GM19463 (cell line): ENCODE measurements around the gene NPTXR.

ENCODE experiments used
- ATAC-seq: cut with Tn5 transposase; IDR thresholded peaks from one replicate; pipeline ENCODE4 v1.9.1; 2021; ENCODE audit warnings: mild to moderate bottlenecking, moderate library complexity; ENCODE audit not compliant: unreplicated experiment

NPTXR gene

GRCh38 chr22:38774496-38775166, 69.2 kb downstream of the NPTXR start:
- no peak for ATAC-seq

GRCh38 chr22:38773363-38773946, 70.4 kb downstream of the NPTXR start:
- no peak for ATAC-seq

GRCh38 chr22:38772623-38772873, 71.3 kb downstream of the NPTXR start:
- no peak for ATAC-seq

GRCh38 chr22:38770257-38770949, 73.4 kb downstream of the NPTXR start:
- ATAC-seq = no peak
